ENCODE results near the gene STAC3.

Gene STAC3

GRCh38 chr12:57224278-57224972 lies 26.6 kb downstream of the STAC3 start:
- no peak for DNase-seq (ENCODE audit: low read depth)

GRCh38 chr12:57223191-57224165 lies 27.5 kb downstream of the STAC3 start:
- H3K4me3 ChIP-seq (ENCODE audit: low read depth, low read length) = no peak overlapping the region
- no peak for TF ChIP-seq CTCF (conservative IDR thresholded peaks at IDR 0.05; ENCODE audit: low read depth, low read length)
- no peak for DNase-seq (ENCODE audit: low read depth)

More at GRCh38 chr12:57224278-57224972, 26.6 kb downstream of the STAC3 start:
- no peak overlapping the region for H3K4me3 ChIP-seq (ENCODE audit: low read depth, low read length)
- no peak for TF ChIP-seq CTCF (conservative IDR thresholded peaks at IDR 0.05; ENCODE audit: low read depth, low read length)

- H3K4me3 ChIP-seq (ENCODE audit: low read depth, low read length) = no peak overlapping the region
- no peak for TF ChIP-seq CTCF (conservative IDR thresholded peaks at IDR 0.05; ENCODE audit: low read depth, low read length)
- no peak for DNase-seq (ENCODE audit: low read depth)
These were observed 28.4 kb downstream of the STAC3 start for GRCh38 chr12:57222286-57223190.

- DNase-seq (ENCODE audit: low read depth) = no peak
- no peak for TF ChIP-seq CTCF (conservative IDR thresholded peaks at IDR 0.05; ENCODE audit: low read depth, low read length)
These were observed 29.6 kb downstream of the STAC3 start for GRCh38 chr12:57221169-57221917.

GRCh38 chr12:57220770-57221168 lies 30.2 kb downstream of the STAC3 start:
- TF ChIP-seq CTCF (conservative IDR thresholded peaks at IDR 0.05; ENCODE audit: low read depth, low read length) = no peak

More at GRCh38 chr12:57221169-57221917, 29.6 kb downstream of the STAC3 start:
- no peak overlapping the region for H3K4me3 ChIP-seq (ENCODE audit: low read depth, low read length)

More at GRCh38 chr12:57220770-57221168, 30.2 kb downstream of the STAC3 start:
- DNase-seq (ENCODE audit: low read depth) = no peak
- no peak overlapping the region for H3K4me3 ChIP-seq (ENCODE audit: low read depth, low read length)

Measured in choroid plexus epithelial cell (primary cell).